ENCODE measurements around the gene LRRC28.
A peak's percentile ranks its signal among the peaks of the same experiment; 100 is the strongest.

Gene LRRC28

DNA sequence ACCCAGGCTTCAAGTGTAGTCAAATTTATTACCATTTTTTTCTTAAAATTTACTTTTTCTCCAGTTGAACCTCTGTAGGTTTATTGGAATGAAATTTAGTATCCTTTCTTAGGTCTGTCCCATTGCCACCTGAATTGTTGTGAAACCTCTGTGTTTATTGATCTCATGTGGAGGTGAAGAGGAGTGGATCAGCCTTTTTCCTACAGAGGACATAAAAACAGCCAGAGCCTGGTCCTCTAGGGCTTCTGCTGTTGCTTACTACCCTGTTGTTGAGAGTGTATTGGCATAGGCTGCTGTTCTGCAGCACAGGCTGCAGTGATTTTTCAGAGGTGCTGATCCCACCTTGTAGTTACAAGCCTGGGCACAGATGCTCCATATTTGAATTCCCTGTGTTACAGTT is 44.6 kb downstream of the LRRC28 start:
- no peak for DNase-seq (ENCODE audit: extremely low read depth, low read depth)
- no peak overlapping the region for H3K4me3 ChIP-seq (replicated peaks; ENCODE audit: low read depth, low read length)
- TF ChIP-seq CTCF (IDR thresholded peaks at IDR 0.05; ENCODE audit: low read depth, low read length, missing control alignments) = no peak

- H3K4me3 ChIP-seq (replicated peaks; ENCODE audit: low read depth, low read length) = no peak overlapping the region
- no peak for TF ChIP-seq CTCF (IDR thresholded peaks at IDR 0.05; ENCODE audit: low read depth, low read length, missing control alignments)
- no peak for DNase-seq (ENCODE audit: extremely low read depth, low read depth)
Measured at GRCh38 chr15:99296386-99296785, 45.1 kb downstream of the LRRC28 start.

DNA sequence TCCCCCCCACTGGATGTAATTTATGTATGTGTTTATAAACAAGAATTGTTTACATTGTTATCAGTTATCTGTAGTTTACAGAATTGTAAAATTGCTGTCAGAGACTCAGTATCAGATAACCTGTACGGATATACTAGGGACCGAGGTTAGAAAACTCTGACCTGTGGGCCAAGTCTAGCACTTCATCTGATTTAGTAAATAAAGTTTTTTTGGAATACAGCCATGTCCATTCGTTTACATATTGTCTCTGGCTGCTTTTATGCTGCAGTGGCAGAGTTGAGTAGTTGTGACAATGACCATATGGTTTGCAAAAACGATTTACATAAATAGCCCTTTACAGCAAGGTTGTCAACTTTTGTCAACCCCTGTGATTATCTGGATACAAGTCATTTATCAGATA is 52.6 kb downstream of the LRRC28 start:
- DNase-seq (ENCODE audit: extremely low read depth, low read depth) = no peak
- no peak for TF ChIP-seq CTCF (IDR thresholded peaks at IDR 0.05; ENCODE audit: low read depth, low read length, missing control alignments)
- H3K4me3 ChIP-seq (replicated peaks; ENCODE audit: low read depth, low read length) = no peak overlapping the region

DNA sequence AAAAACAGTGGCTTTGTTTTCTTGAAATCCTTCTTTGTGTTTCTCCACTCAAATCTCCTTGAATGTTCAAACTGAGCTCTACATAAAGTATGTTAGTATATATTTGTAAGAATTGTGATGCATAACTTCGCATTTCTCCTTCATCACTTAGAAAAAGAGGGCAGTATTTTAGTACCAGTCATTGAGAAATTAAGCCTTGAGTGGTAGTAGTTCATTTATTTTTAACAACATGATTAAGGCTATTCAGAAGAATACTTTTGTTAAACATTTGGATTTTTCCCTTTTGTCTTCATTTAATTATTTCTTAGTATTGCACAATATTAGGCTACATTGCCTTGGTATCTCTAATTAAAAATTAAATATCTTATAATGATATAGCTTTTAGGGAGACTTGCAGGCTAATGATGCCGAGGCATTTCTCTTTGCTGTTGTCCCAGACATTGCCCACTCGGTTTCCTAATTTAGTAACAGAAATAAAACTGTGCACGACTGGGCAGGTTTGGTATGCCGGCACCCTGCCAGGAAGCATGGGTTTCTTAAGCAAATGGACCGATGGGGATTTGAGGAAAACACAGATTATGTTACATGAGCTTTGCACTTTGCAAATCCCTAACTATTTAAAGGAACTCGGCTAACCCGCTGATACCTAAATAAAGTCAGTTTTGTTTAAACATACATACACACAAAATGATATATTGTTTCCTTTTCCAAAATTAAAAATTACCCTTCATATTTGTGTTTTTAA is 54.7 kb downstream of the LRRC28 start:
- no peak for TF ChIP-seq CTCF (IDR thresholded peaks at IDR 0.05; ENCODE audit: low read depth, low read length, missing control alignments)
- DNase-seq (ENCODE audit: extremely low read depth, low read depth) = peak; percentile 50
- no peak overlapping the region for H3K4me3 ChIP-seq (replicated peaks; ENCODE audit: low read depth, low read length)

DNA sequence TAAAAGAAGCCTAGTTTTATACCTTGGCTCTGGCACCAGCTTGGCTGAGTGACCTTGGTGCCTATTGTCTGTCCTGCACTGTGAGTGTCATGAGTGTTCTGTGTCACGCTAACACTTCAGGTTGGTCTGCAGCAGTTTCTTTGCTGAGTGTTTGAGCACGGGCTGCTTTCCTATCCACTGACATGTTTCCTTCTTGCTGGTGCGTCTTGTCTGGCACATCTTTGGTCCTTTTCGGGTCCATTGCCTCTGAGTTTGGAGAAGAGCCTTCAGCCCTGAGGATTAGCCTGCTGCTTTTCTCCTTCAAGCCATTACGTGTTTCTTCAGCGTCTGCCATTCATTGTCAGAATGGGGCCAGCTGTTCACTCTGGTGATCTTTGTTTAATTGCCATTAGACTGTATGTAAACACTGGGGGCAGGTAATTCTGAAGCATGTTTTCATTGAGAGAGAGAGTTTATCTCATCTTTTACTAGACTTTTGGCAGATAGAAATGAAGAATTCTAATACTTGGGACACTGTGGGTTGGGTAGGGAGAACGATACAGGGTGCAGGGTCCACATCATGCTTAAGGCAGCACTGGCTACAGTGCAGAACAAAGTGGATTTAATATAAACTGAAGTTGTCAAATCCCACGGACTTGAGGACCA is 55.5 kb downstream of the LRRC28 start:
- no peak for DNase-seq (ENCODE audit: extremely low read depth, low read depth)
- no peak for TF ChIP-seq CTCF (IDR thresholded peaks at IDR 0.05; ENCODE audit: low read depth, low read length, missing control alignments)
- no peak overlapping the region for H3K4me3 ChIP-seq (replicated peaks; ENCODE audit: low read depth, low read length)

GRCh38 chr15:99307735-99308134 is 56.5 kb downstream of the LRRC28 start:
- DNase-seq (ENCODE audit: extremely low read depth, low read depth) = no peak
- H3K4me3 ChIP-seq (replicated peaks; ENCODE audit: low read depth, low read length) = no peak overlapping the region
- TF ChIP-seq CTCF (IDR thresholded peaks at IDR 0.05; ENCODE audit: low read depth, low read length, missing control alignments) = no peak

Data from HFF-Myc (cell line).